Mucosa of stomach (tissue), 1 donor: Measurements from ENCODE around the gene TMCC2.
A peak's percentile ranks its signal among the peaks of the same experiment; 100 is the strongest.
"Not testable (repeated sequence)": the region's sequence is repeated elsewhere in the genome, so short reads cannot be mapped to it uniquely, and the experiment has no call there.

Experiments
- H3K27me3 ChIP-seq: one replicate; pipeline ENCODE4 v1.7.0; 2013; ENCODE audit warnings: mild to moderate bottlenecking, low read length; ENCODE audit not compliant: control insufficient read depth, insufficient read depth
- H3K36me3 ChIP-seq: one replicate; pipeline ENCODE4 v1.7.0; 2013; ENCODE audit warnings: low read length; ENCODE audit not compliant: control insufficient read depth, insufficient read depth
- H3K4me1 ChIP-seq: one replicate; pipeline ENCODE4 v1.7.0; 2013; ENCODE audit warnings: mild to moderate bottlenecking, low read length; ENCODE audit not compliant: control insufficient read depth, insufficient read depth
- H3K4me3 ChIP-seq: one replicate; pipeline ENCODE4 v1.7.0; 2013; ENCODE audit warnings: low read length
- H3K9ac ChIP-seq: one replicate; pipeline ENCODE4 v1.7.0; 2013; ENCODE audit warnings: mild to moderate bottlenecking, low read length, moderate library complexity
- H3K9me3 ChIP-seq: one replicate; pipeline ENCODE4 v1.7.0; 2013; ENCODE audit warnings: mild to moderate bottlenecking, low read length, moderate library complexity; ENCODE audit not compliant: control insufficient read depth
- donor health status: Pancreatic carcinoma.

TMCC2 gene

DNA sequence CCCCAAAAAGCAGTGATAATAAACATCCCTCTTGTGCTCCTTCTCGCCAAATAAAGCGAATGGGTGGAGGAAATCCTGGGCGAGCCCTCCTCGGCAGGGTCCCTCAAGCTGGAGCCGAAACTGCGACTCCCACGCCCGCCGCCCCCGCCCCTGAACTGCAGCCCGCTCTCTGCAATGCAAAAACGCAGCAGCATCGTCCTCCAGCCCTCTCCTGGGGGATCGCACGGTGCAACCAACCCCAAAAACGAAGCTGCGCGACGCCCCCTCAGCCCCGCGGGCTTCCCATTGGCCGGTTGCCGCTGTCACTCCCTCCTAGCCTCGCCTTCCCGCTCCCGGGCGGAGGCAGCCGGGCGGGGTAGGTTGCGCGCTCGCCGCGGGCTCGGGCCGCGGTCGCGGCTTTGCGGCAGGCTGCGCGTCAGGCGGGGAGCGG, at the start of gene TMCC2:
TSS of gene TMCC2 (plus strand) at position 363 of the 430 bp plus-strand sequence. CDS start 619 bp downstream, outside the sequence.
- Histone ChIP-seq H3K4me1 (peaks cover 25% of the 10 kb centered on the region), H3K9ac (peak within 1 kb of the TSS; percentile 56), H3K36me3 (no peaks in the 10 kb centered on the region), H3K4me3 (peak within 1 kb of the TSS; percentile 31), H3K9me3 (no peaks in the 10 kb centered on the region), H3K27me3 (peaks cover 23% of the 10 kb centered on the region)

- Histone ChIP-seq H3K4me1 (no peaks in the 10 kb centered on the region), H3K36me3 (no peaks in the 10 kb centered on the region), H3K4me3 (no peak overlapping the region), H3K9ac (no peak overlapping the region), H3K27me3 (no peaks in the 10 kb centered on the region), H3K9me3 (no peaks in the 10 kb centered on the region)
Measured at GRCh38 chr1:205179842-205180241, 47.9 kb upstream of the TMCC2 start.

DNA sequence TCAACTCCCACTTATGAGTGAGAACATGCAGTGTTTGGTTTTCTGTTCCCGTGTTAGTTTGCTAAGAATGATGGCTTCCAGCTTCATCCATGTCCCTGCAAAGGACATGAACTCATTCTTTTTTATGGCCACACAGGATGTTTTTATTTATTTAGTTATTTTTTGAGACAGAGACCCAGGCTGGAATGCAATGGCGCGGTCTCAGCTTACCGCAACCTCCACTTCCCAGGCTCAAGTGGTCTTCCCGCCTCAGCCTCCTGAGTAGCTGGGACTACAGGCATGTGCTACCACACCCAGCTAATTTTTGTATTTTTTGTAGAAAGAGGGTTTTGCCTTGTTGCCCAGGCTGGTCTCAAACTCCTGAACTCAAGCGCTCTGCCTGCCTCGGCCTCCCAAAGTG, 47.4 kb upstream of the TMCC2 start:
- not testable (repeated sequence) for H3K4me3 ChIP-seq, H3K27me3 ChIP-seq, H3K9ac ChIP-seq, H3K4me1 ChIP-seq, H3K36me3 ChIP-seq, H3K9me3 ChIP-seq

- Histone ChIP-seq H3K36me3 (peaks cover 3% of the 10 kb centered on the region), H3K9ac (no peak overlapping the region)
Measured at GRCh38 chr1:205182930-205183329, 44.8 kb upstream of the TMCC2 start.

DNA sequence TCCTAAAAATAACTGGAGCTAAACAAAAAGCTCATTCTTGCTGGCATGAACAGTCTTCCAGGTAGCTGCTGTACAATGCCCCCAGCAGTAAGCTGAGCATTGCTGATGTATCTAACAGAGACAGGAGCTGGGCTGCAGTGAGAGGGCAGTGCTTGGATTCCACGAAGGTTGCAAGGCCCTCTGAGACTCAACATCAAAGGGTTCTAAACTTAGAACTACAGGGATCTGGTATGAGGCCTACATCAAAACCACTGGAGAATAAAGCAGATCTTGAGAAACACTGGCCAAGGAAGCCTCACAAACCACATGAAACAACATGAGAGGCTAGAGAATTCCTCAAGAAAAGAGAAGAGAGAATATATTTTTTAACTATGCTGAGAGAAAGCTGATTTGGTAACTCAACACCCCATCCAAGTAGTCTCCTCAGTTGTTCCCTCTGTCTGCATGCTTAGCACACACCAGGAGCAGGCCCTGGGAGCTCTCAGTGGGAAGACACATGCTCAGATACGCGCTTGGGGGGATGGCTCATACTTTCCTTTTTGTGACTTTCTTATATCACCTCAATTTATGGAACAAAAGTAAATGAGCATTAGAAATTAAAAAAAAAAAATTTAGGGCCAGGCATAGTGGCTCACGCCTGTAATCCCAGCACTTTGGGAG, 43.9 kb upstream of the TMCC2 start:
- Histone ChIP-seq H3K27me3 (no peaks in the 10 kb centered on the region), H3K36me3 (peaks cover 3% of the 10 kb centered on the region), H3K4me3 (no peak overlapping the region), H3K4me1 (peaks cover 8% of the 10 kb centered on the region), H3K9ac (no peak overlapping the region), H3K9me3 (no peaks in the 10 kb centered on the region)

More at GRCh38 chr1:205182930-205183329, 44.8 kb upstream of the TMCC2 start:
- H3K4me1 ChIP-seq: peaks cover 5% of the 10 kb centered on the region
- no peak overlapping the region for H3K4me3 ChIP-seq
- no peaks in the 10 kb centered on the region for H3K27me3 ChIP-seq
- H3K9me3 ChIP-seq: no peaks in the 10 kb centered on the region

DNA sequence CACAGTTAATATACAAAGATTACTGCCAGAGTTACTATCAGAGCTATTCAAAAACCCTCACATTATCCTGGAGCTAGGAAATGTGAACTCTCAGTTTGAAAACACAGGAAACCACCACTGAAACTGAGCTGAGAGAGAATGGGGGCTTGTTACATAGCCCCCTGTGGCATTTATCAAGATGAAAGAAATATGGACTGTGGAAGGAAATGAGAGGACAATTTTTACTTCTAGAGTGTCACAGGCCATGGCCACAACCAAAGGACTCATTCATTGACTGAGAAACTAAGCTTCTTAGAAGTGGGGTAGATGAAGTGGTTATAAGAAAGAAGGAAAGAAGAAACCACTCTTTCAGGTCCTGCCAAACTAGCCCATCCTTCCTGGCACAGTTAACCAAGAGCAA, 41.6 kb upstream of the TMCC2 start:
- peaks cover 18% of the 10 kb centered on the region for H3K4me1 ChIP-seq

GRCh38 chr1:205187420-205187819, 40.3 kb upstream of the TMCC2 start:
- Histone ChIP-seq H3K36me3 (peaks cover 3% of the 10 kb centered on the region), H3K4me3 (no peak overlapping the region), H3K9me3 (no peaks in the 10 kb centered on the region), H3K4me1 (peaks cover 18% of the 10 kb centered on the region), H3K9ac (no peak overlapping the region), H3K27me3 (no peaks in the 10 kb centered on the region)

More for the DNA sequence above, 41.6 kb upstream of the TMCC2 start:
- Histone ChIP-seq H3K27me3 (no peaks in the 10 kb centered on the region), H3K9ac (no peak overlapping the region), H3K9me3 (no peaks in the 10 kb centered on the region), H3K36me3 (peaks cover 3% of the 10 kb centered on the region), H3K4me3 (no peak overlapping the region)

- peaks cover 18% of the 10 kb centered on the region for H3K4me1 ChIP-seq
- no peaks in the 10 kb centered on the region for H3K27me3 ChIP-seq
- no peaks in the 10 kb centered on the region for H3K9me3 ChIP-seq
- no peak overlapping the region for H3K4me3 ChIP-seq
- H3K36me3 ChIP-seq: peaks cover 3% of the 10 kb centered on the region
- H3K9ac ChIP-seq: no peak overlapping the region
Measured at GRCh38 chr1:205188098-205188497, 39.6 kb upstream of the TMCC2 start.

- Histone ChIP-seq H3K9me3 (no peaks in the 10 kb centered on the region), H3K27me3 (no peaks in the 10 kb centered on the region), H3K9ac (no peak overlapping the region), H3K4me1 (peaks cover 18% of the 10 kb centered on the region), H3K4me3 (no peak overlapping the region), H3K36me3 (peaks cover 3% of the 10 kb centered on the region)
Measured at GRCh38 chr1:205188596-205188995, 39.1 kb upstream of the TMCC2 start.

DNA sequence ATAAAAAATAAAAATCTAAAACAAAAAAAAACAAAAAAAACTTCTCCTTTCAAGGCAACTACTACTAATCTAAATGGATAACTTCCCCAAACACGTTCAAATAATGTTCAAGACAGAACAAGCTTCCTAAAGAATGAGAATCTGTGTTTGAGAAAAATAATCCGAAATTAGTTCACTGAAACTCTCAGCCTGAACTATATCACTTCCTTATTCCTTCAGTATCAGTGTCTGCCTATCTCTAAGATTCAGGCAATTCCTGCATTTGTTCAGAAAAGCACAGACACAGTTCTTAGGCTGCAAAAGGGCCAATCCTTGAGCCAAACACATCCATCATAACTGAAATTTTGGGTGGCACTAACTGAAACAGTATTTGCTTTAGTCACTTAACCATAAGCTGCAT, 38.6 kb upstream of the TMCC2 start:
- Histone ChIP-seq H3K9ac (no peak overlapping the region), H3K4me1 (peaks cover 18% of the 10 kb centered on the region), H3K9me3 (no peaks in the 10 kb centered on the region), H3K4me3 (no peak overlapping the region), H3K36me3 (peaks cover 3% of the 10 kb centered on the region), H3K27me3 (no peaks in the 10 kb centered on the region)

DNA sequence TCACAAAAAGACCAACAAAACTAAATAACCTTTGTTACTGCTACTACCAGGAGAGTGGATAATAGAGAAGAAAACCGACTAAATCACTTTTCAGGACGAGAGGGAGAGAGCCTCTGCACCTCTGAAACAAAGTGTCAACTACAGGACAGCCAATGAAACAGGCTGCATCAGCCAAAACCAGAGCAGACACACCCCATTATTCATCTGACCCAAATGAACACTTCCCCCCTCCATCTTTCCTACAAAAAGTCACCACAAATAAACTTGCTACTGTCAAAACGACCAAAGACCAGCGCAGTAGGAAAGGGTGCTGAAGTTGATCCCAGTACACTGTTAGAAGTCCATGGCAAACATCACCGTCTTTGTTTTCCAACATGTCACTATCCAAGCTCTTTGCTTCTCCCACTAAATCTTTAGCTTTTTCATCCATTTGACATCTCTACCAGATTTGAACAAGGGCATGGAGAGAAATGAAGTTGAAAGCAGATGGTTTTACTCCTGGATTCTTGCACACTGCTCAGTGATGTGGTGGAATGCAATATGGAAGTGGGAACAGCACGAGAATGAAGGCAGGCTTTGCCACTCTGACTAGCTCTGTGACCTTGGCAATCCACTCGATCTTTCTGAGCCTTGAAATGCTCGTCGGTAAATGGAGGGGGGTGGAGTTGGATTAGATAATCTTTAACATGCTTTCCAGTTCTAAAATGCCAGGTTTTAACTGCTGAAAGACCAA, 36.7 kb upstream of the TMCC2 start:
- Histone ChIP-seq H3K27me3 (no peaks in the 10 kb centered on the region), H3K4me1 (peaks cover 18% of the 10 kb centered on the region), H3K36me3 (peaks cover 3% of the 10 kb centered on the region), H3K9ac (no peak overlapping the region), H3K9me3 (no peaks in the 10 kb centered on the region), H3K4me3 (no peak overlapping the region)

- Histone ChIP-seq H3K27me3 (no peaks in the 10 kb centered on the region), H3K9ac (no peak overlapping the region), H3K36me3 (peaks cover under 1% of the 10 kb centered on the region), H3K4me3 (no peak overlapping the region), H3K9me3 (no peaks in the 10 kb centered on the region), H3K4me1 (peaks cover 18% of the 10 kb centered on the region)
Measured at GRCh38 chr1:205191622-205192021, 36.1 kb upstream of the TMCC2 start.
